Activated naive CD4-positive, alpha-beta T cell (primary cell): Measurements from ENCODE around the gene HORMAD2.

Experiments
- DNase-seq, 4 experiments: peaks; one replicate each; lab custom pipeline; 2025; lab: John Stamatoyannopoulos, UW

The HORMAD2 gene

GRCh38 chr22:30113494-30113893, 33.2 kb downstream of the HORMAD2 start:
- no peak for DNase-seq

DNA sequence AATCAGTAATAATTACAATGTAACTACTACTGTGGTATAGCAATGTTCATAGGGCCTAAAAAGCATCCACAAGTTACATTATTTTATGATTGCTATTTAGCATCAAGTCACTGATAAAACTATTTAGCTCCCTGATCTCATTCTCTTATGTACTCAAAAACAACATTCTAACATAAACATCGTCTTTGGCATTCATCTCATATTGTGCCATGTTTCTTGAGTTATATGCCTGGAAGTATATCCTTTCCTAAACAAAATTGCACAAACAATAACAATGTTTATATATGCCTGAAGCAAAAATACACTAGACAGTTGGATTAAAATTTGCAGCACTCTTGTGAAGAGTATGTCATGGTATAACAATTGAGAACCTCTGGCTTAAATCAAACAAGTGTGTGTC, 34.1 kb downstream of the HORMAD2 start:
- no peak for DNase-seq

- no peak for DNase-seq
These were observed 35.4 kb downstream of the HORMAD2 start for GRCh38 chr22:30115705-30116104.

GRCh38 chr22:30116362-30117117, 36.3 kb downstream of the HORMAD2 start:
- no peak for DNase-seq

DNA sequence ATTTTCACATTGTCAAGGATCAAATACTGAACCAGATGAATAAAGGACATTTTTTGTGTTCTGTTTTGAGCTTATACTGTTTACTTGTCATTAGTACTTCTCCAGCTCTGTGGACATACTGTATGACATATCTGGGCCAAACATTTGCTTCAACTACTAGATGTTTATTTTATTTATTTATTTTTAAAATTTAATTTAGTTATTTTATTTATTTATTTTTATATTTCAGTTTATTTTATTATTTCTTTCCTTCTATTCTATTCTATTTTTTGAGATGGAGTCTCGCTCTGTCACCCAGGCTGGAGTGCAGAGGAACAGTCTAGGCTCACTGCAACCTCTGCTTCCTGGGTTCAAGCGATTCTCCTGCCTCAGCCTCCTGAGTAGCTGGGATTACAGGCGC, 37.0 kb downstream of the HORMAD2 start:
- no peak for DNase-seq

- no peak for DNase-seq
These were observed 38.0 kb downstream of the HORMAD2 start for GRCh38 chr22:30118291-30118690.

DNA sequence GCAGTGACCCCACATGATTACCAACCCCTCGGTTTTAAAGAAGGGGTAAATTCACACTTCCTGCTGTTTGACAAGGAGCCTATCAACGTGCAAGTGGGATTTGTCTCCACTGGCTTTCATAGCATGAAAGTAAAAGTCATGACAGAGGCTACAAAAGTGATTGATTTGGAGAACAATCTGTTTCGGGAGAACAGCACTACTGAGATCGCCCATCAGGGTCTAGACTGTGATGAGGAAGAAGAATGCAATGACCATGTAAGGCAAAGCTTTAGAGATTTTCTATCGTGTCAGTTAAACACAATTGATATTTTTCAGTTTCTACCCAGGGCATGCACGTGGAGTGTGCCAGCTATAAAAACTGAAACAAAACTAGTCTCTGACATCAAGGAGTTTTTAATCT, 41.7 kb downstream of the HORMAD2 start:
- DNase-seq, result no peak

DNA sequence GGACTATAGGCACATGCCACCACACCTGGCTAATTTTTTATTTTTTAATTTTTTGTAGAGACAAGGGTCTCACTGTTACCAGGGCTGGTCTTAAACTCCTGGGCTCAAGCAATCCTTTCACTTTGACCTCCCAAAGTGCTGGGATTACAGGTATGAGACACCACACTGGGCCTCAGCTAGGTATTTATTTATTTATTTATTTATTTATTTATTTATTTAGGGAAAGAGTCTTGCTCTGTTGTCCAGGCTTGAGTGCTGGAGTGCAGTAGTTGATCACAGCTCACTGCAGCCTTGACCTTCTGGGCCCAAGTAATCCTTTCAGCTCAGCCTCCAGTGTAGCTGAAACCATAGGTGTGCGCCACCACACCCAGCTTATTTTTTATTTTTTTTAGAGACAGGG, 43.2 kb downstream of the HORMAD2 start:
- no peak for DNase-seq

DNA sequence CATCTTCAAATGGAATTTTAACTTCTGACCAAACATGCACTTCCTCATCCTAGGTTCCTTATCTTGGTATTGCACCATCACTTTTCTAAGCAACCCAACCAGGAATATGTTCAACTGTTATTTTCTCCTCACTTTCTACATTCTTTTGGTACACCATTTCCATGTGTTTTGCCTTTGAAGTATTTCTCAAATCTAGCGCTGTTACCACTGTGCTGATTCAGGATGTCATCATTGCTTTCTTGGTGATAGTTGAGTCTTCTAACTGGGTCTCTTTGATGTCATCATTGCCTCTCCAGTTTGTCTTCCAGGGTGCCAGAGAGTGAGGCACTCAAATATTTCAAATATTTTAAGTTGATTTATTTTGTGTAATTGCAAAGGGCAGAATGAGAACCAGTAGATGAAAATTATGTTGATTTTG, 47.5 kb downstream of the HORMAD2 start:
- no peak for DNase-seq

GRCh38 chr22:30128511-30128910, 48.2 kb downstream of the HORMAD2 start:
- DNase-seq, result no peak

- no peak for DNase-seq
These were observed 49.4 kb downstream of the HORMAD2 start for GRCh38 chr22:30129636-30130035.

GRCh38 chr22:30132290-30132996, 52.2 kb downstream of the HORMAD2 start:
- no peak for DNase-seq

DNA sequence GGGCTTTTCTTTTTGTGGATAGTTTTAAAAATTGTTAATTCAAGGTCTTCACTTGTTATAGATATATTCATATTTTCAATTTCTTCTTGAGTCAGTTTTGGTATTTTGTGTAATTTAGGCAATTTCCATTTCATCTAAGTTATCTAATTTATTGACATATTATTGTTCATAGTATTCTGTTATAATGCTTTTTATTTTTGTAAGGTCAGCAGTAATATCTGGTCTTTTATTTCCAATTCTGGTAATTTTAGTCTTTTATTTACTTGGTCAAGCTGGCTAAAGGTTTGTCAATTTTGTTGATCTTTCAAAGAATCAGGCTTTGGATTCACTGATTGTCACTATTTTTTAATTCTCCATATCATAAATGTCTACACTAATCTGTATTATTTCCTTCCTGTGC, 60.1 kb downstream of the HORMAD2 start:
- no peak for DNase-seq

DNA sequence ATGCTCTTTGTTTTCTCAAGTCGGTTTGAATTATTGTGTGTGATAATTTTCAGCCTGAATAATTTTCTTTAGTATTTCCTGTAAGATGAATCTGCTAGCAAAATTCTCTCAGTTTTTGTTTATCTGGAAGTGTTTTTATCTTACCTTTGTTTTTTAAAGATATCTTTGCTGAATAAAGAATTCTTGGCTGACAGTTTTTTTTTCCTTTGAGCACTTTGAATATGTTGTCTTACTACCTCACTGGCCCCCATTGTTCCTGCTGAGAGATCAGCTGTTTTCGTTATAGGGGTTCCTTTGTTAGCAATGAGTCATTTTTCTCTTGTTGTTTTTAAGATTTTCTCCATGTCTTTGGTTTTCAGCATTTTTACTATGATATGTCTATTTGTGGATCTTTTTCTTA, 63.0 kb downstream of the HORMAD2 start:
- no peak for DNase-seq

DNA sequence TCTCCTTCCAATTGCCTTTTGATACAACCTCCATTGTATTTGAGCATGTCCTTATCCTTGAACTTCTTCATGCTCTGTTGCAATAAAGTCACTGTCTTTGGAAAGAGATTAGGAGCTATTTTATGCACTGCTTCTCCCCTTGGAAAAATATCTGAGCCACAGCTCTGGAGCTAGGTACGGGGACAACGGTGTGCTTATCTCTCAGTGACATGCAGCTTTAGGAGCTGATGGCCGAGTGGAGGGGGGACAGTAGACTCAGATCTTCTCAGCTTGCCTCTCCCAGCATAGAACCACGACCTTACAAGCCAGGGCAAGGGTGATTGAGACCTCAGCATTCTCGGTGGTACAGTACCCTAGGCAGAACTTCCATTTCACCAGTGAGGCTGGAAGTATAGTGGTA, 64.1 kb downstream of the HORMAD2 start:
- no peak for DNase-seq

DNA sequence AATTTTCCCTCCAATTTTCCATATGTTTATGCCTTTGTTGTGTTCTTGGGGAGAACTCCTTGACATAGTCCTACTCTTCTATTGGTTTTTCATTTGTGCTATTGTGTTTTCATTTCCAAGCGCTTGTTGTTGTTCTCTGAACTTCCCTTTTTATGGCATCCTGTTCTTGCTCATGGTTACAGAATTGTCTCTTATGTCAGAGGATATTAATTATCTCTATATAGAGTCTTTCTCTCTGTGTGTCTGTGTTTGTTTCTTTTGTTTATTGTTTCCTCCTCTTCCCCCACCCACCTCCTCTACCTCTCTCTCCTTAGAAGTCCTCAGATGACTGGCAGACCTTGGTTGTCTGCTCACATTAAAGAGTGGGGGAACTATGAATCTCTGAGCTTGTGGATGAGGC, 69.9 kb downstream of the HORMAD2 start:
- no peak for DNase-seq

DNA sequence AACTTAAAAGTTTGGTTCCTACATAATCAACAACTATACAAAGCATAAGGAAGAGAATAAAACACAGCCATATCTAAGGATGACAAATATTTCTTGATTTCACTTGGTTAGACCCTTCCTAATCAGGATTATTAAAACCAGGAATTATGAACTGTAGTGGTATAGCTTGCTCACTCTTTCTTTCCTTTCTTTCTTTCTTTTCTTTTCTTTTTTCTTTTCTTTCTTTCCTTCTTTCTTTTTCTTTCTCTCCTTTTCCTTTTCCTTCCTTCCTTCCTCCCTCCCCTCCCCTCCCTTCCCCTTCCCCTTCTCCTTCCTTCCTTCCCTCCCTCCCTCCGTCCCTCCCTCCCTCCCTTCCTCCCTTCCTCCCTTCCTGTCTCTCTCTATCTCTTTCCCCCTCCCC, 78.0 kb downstream of the HORMAD2 start:
- no peak for DNase-seq

DNA sequence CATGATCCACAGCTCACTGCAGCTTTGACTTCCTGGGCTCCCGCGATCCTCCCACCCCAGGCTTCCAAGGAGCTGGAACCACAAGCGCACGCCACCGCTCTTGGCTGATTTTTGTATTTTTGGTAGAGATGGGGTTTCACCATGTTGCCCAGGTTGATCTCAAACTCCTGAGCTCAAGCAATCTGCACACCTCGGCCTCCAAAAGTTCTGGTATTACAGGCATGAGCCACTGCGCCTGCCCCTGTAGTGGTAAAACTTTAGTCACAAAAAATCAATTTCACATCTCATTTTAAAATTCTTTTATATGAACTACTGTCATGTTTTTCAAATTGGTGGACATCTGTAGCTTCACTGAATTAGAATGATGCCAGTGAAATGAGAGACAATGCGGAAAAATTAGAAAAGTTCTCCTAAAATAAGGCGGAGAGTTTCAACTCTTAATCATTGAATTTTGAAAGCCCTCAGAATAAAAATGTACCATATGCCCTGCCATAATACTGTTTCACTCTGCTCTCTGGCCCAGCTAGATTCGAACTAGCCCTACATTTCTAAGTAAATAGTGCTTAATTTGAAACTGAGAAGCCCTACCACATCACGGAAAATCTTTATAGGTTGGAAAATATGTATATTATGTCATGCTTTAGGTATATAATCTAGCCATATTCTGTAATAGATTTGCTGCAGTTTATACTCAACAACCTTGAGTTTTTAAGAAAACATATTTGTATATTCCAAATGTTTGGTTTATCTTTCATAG, 78.7 kb downstream of the HORMAD2 start:
- no peak for DNase-seq

GRCh38 chr22:30159561-30160353, 79.5 kb downstream of the HORMAD2 start:
- no peak for DNase-seq

GRCh38 chr22:30161051-30161469, 80.8 kb downstream of the HORMAD2 start:
- no peak for DNase-seq

GRCh38 chr22:30167296-30167695, 87.0 kb downstream of the HORMAD2 start:
- no peak for DNase-seq

- DNase-seq, result no peak
These were observed 87.5 kb downstream of the HORMAD2 start for GRCh38 chr22:30167734-30168133.
